Measurements from ENCODE around the gene CD28.

Gene CD28

GRCh38 chr2:203670939-203671338, 35.5 kb upstream of the CD28 start:
- Histone ChIP-seq H4K20me1 (ENCODE audit: low read depth, low read length) (no peaks in the 10 kb centered on the region), H3K79me2 (ENCODE audit: insufficient read depth, low read length) (no peaks in the 10 kb centered on the region), H3K4me3 (ENCODE audit: insufficient read depth, low read length, poor library complexity, severe bottlenecking) (no peak overlapping the region), H3K9ac (ENCODE audit: low read length) (no peak overlapping the region), H2AFZ (ENCODE audit: low read depth, low read length, severe bottlenecking) (no peak overlapping the region), H3K9me2 (replicated peaks; ENCODE audit: insufficient read depth, low read length) (no peaks in the 10 kb centered on the region), H3K9me3 (ENCODE audit: insufficient read depth, low read length) (no peaks in the 10 kb centered on the region), H3F3A (ENCODE audit: insufficient read depth) (peaks cover 10% of the 10 kb centered on the region), H3K36me3 (ENCODE audit: low read length) (peaks cover 8% of the 10 kb centered on the region; the same call in 1 of the 2 replicates), H3K27ac (ENCODE audit: low read depth, low read length) (no peak overlapping the region), H3K4me2 (ENCODE audit: low read depth, low read length, poor library complexity, severe bottlenecking) (no peak overlapping the region), H3K27me3 (ENCODE audit: low read length) (no peaks in the 10 kb centered on the region)
- TF ChIP-seq CTCF (IDR thresholded peaks at IDR 0.05; ENCODE audit: insufficient read depth, low read length, poor library complexity, severe bottlenecking) (no peak), EZH2phosphoT487 (conservative IDR thresholded peaks at IDR 0.05; ENCODE audit: low read length) (no peak)

GRCh38 chr2:203671876-203672275, 34.6 kb upstream of the CD28 start:
- Histone ChIP-seq H3K4me3 (ENCODE audit: insufficient read depth, low read length, poor library complexity, severe bottlenecking) (no peak overlapping the region), H3K4me2 (ENCODE audit: low read depth, low read length, poor library complexity, severe bottlenecking) (no peak overlapping the region), H3K9me2 (replicated peaks; ENCODE audit: insufficient read depth, low read length) (no peaks in the 10 kb centered on the region), H2AFZ (ENCODE audit: low read depth, low read length, severe bottlenecking) (no peak overlapping the region), H3K36me3 (ENCODE audit: low read length) (peaks cover 8% of the 10 kb centered on the region; the same call in 1 of the 2 replicates), H3K27ac (ENCODE audit: low read depth, low read length) (no peak overlapping the region), H3K9ac (ENCODE audit: low read length) (no peak overlapping the region), H4K20me1 (ENCODE audit: low read depth, low read length) (no peaks in the 10 kb centered on the region), H3K27me3 (ENCODE audit: low read length) (no peaks in the 10 kb centered on the region), H3K9me3 (ENCODE audit: insufficient read depth, low read length) (no peaks in the 10 kb centered on the region), H3F3A (ENCODE audit: insufficient read depth) (peaks cover 10% of the 10 kb centered on the region), H3K79me2 (ENCODE audit: insufficient read depth, low read length) (no peaks in the 10 kb centered on the region)
- no peak for TF ChIP-seq EZH2phosphoT487 (conservative IDR thresholded peaks at IDR 0.05; ENCODE audit: low read length)
- no peak for TF ChIP-seq CTCF (IDR thresholded peaks at IDR 0.05; ENCODE audit: insufficient read depth, low read length, poor library complexity, severe bottlenecking)

- H3K4me2 ChIP-seq (ENCODE audit: low read depth, low read length, poor library complexity, severe bottlenecking), result no peak overlapping the region
- no peak overlapping the region for H2AFZ ChIP-seq (ENCODE audit: low read depth, low read length, severe bottlenecking)
- H3K9me3 ChIP-seq (ENCODE audit: insufficient read depth, low read length), result no peaks in the 10 kb centered on the region
- H4K20me1 ChIP-seq (ENCODE audit: low read depth, low read length), result no peaks in the 10 kb centered on the region
- H3K27ac ChIP-seq (ENCODE audit: low read depth, low read length), result no peak overlapping the region
- H3K27me3 ChIP-seq (ENCODE audit: low read length), result no peaks in the 10 kb centered on the region
- H3K9me2 ChIP-seq (replicated peaks; ENCODE audit: insufficient read depth, low read length), result no peaks in the 10 kb centered on the region
- H3K36me3 ChIP-seq (ENCODE audit: low read length), result peaks cover 8% of the 10 kb centered on the region; the same call in 1 of the 2 replicates
- TF ChIP-seq CTCF (IDR thresholded peaks at IDR 0.05; ENCODE audit: insufficient read depth, low read length, poor library complexity, severe bottlenecking) (no peak), EZH2phosphoT487 (conservative IDR thresholded peaks at IDR 0.05; ENCODE audit: low read length) (no peak)
- no peak overlapping the region for H3K4me3 ChIP-seq (ENCODE audit: insufficient read depth, low read length, poor library complexity, severe bottlenecking)
- H3K9ac ChIP-seq (ENCODE audit: low read length), result no peak overlapping the region
- H3K79me2 ChIP-seq (ENCODE audit: insufficient read depth, low read length), result no peaks in the 10 kb centered on the region
- H3F3A ChIP-seq (ENCODE audit: insufficient read depth), result peaks cover 10% of the 10 kb centered on the region
Measured at GRCh38 chr2:203672856-203673255, 33.6 kb upstream of the CD28 start.

Measured in SU-DHL-6 (cell line).